HG03066 (cell line): ENCODE measurements around the gene DSCAML1.

ENCODE experiments used
- ATAC-seq: cut with Tn5 transposase; IDR thresholded peaks from one replicate; pipeline ENCODE4 v1.9.1; 2021; ENCODE audit warnings: low read depth; ENCODE audit not compliant: unreplicated experiment

The DSCAML1 gene

GRCh38 chr11:117795638-117796455 lies 1.2 kb downstream of the DSCAML1 start:
- ATAC-seq, result no peak

- no peak for ATAC-seq
These were observed 2.0 kb downstream of the DSCAML1 start for GRCh38 chr11:117794772-117795629.

- no peak for ATAC-seq
These were observed 2.9 kb downstream of the DSCAML1 start for GRCh38 chr11:117794135-117794534.

GRCh38 chr11:117793583-117793982 lies 3.4 kb downstream of the DSCAML1 start:
- ATAC-seq, result no peak

- no peak for ATAC-seq
These were observed 4.0 kb downstream of the DSCAML1 start for GRCh38 chr11:117792992-117793391.

- ATAC-seq, result no peak
These were observed 4.8 kb downstream of the DSCAML1 start for GRCh38 chr11:117792241-117792640.

- ATAC-seq, result no peak
These were observed 6.7 kb downstream of the DSCAML1 start for GRCh38 chr11:117790279-117790678.

- no peak for ATAC-seq
These were observed 7.8 kb downstream of the DSCAML1 start for GRCh38 chr11:117789241-117789640.

GRCh38 chr11:117786135-117786870 lies 10.7 kb downstream of the DSCAML1 start:
- ATAC-seq, result no peak

GRCh38 chr11:117782101-117782500 lies 14.9 kb downstream of the DSCAML1 start:
- ATAC-seq, result no peak

GRCh38 chr11:117781627-117782026 lies 15.4 kb downstream of the DSCAML1 start:
- no peak for ATAC-seq

GRCh38 chr11:117780456-117780855 lies 16.6 kb downstream of the DSCAML1 start:
- ATAC-seq, result no peak

- ATAC-seq, result no peak
These were observed 22.5 kb downstream of the DSCAML1 start for GRCh38 chr11:117774553-117774952.

GRCh38 chr11:117772360-117772759 lies 24.7 kb downstream of the DSCAML1 start:
- ATAC-seq, result no peak

GRCh38 chr11:117771841-117772240 lies 25.2 kb downstream of the DSCAML1 start:
- no peak for ATAC-seq

- no peak for ATAC-seq
These were observed 25.8 kb downstream of the DSCAML1 start for GRCh38 chr11:117771197-117771596.

GRCh38 chr11:117770061-117770460 lies 27.0 kb downstream of the DSCAML1 start:
- ATAC-seq, result no peak

GRCh38 chr11:117769533-117769932 lies 27.5 kb downstream of the DSCAML1 start:
- ATAC-seq, result no peak

GRCh38 chr11:117768506-117768905 lies 28.5 kb downstream of the DSCAML1 start:
- ATAC-seq, result no peak

- ATAC-seq, result no peak
These were observed 29.9 kb downstream of the DSCAML1 start for GRCh38 chr11:117767071-117767470.

GRCh38 chr11:117766576-117766975 lies 30.4 kb downstream of the DSCAML1 start:
- no peak for ATAC-seq
